HG03060 (cell line): Measurements from ENCODE around the gene PA2G4.
"Not testable (repeated sequence)": the region's sequence is repeated elsewhere in the genome, so short reads cannot be mapped to it uniquely, and the experiment has no call there.

Experiments used
- ATAC-seq: cut with Tn5 transposase; IDR thresholded peaks from one replicate; pipeline ENCODE4 v1.9.1; 2021; ENCODE audit warnings: low read depth, moderate number of reproducible peaks; ENCODE audit not compliant: unreplicated experiment

The PA2G4 gene

GRCh38 chr12:56098592-56098991, 5.8 kb upstream of the PA2G4 start:
- no peak for ATAC-seq

GRCh38 chr12:56099787-56100186, 4.6 kb upstream of the PA2G4 start:
- ATAC-seq: no peak

GRCh38 chr12:56101045-56101444, 3.3 kb upstream of the PA2G4 start:
- ATAC-seq: no peak

GRCh38 chr12:56102683-56103065, 1.7 kb upstream of the PA2G4 start:
- ATAC-seq: no peak

- no peak for ATAC-seq
Measured at GRCh38 chr12:56103066-56103711, 1.2 kb upstream of the PA2G4 start.

- ATAC-seq: no peak
Measured at GRCh38 chr12:56103823-56104108, 593 bp upstream of the PA2G4 start.

GRCh38 chr12:56104815-56105608, 653 bp downstream of the PA2G4 start:
- ATAC-seq: no peak

GRCh38 chr12:56105609-56105902, 1.2 kb downstream of the PA2G4 start:
- no peak for ATAC-seq

GRCh38 chr12:56107242-56107641, 2.9 kb downstream of the PA2G4 start:
- no peak for ATAC-seq

GRCh38 chr12:56110571-56110970, 6.2 kb downstream of the PA2G4 start:
- no peak for ATAC-seq

- ATAC-seq: no peak
Measured at GRCh38 chr12:56114084-56114483, 9.7 kb downstream of the PA2G4 start.

- ATAC-seq: no peak
Measured at GRCh38 chr12:56115329-56115728, 11.0 kb downstream of the PA2G4 start.

GRCh38 chr12:56116267-56117081, 12.1 kb downstream of the PA2G4 start, which contains the start of gene RPL41:
RPL41 (plus strand) TSS chr12:56116633.
- ATAC-seq: peak; percentile 26

GRCh38 chr12:56117082-56117706, 12.8 kb downstream of the PA2G4 start:
- ATAC-seq: not testable (repeated sequence)

- peak; percentile 86 for ATAC-seq
Measured at GRCh38 chr12:56117778-56118687, 13.7 kb downstream of the PA2G4 start, which contains the start of gene ZC3H10. ZC3H10 (plus strand) TSS chr12:56118266; CDS start chr12:56120563, 2,297 bp downstream.

- ATAC-seq: no peak
Measured at GRCh38 chr12:56118688-56119357, 14.5 kb downstream of the PA2G4 start.

- no peak for ATAC-seq
Measured at GRCh38 chr12:56119361-56119796, 15.0 kb downstream of the PA2G4 start.

GRCh38 chr12:56120158-56120846, 15.9 kb downstream of the PA2G4 start:
- ATAC-seq: no peak
